ENCODE data around the gene ARID5A. TPM values are rescaled to one million over a fixed set of nuclear protein-coding genes. Genes with fewer than 3 reads are reported as not detected.

Gene ARID5A
- total and polyA plus RNA-seq, 2 of the 13 experiments (the other 11 are each of a cell fraction or from before 2014, with no cell fraction given), result 6.0 to 9.5 TPM

DNA sequence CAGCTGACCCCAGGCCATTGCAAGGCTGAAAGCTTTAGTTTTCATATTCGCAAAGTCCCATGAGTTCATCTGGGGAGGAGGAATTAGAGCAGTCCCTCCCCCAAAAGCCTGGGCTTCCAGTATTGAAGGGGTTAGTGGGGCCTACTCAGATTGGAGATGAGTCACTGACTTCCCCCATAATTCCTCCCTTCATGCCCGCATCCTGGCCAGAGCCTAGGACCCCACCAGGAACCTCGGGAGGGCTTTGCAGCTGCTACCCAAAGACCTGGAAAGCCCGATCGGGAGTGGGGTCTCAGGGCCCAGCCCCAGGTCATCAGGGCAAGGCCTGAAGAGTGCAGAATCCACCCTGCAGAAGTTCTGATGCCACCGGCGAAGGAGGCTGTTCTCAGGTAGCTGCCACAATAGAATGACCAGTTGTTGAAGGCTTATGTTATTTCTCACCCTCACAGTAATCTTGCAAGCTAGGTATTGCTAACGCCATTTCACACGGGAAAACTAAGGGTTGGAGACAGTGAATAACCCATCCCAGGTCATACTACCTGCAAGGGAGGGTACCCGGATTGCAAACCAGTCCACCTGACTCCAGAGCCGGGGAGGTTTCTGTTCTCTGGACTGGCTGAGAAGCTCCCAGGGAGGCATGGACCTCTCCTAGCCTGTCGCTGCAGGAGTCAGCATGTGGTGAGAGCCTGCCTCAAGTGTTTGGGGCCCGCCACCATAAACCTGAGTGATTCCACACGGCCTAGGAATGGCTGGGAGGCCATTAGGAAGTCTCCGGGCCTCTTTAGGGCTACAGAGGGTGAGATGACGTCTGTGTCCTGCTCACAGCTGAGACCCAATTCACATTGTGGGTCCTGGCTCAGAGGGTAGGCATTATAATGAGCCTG is 5.8 kb upstream of the ARID5A start:
- no peak overlapping the region for H3K27ac ChIP-seq (ENCODE audit: extremely low read length, insufficient read depth, low read length)
- H3K9me3 ChIP-seq (ENCODE audit: low read length), result no peaks in the 10 kb centered on the region
- H3K27me3 ChIP-seq (ENCODE audit: control insufficient read depth in 1 of 2, insufficient read depth in 2 of 2, low read length in 2 of 2), result peaks cover 24 to 84% of the 10 kb centered on the region in 2 experiments
- no peak for ATAC-seq
- intact Hi-C loops (cut with micrococcal nuclease; ENCODE audit: unreplicated experiment), result no loop called here
- WGBS (ENCODE audit: low lambda C conversion rate), result 27% methylated on average over 15 of the region's 16 CpGs
- FAIRE-seq, result no peak
- no peak overlapping the region for H3K4me3 ChIP-seq (replicated peaks in 1 of 3; ENCODE audit: insufficient read depth in 1 of 3, low read depth in 2 of 3, low read length in 3 of 3)
- TF ChIP-seq ZNF382 (CRISPR knock-in tag; IDR thresholded peaks at IDR 0.05; ENCODE audit: borderline replicate concordance), result no peak
- no peak for TF ChIP-seq FOXK1 (CRISPR knock-in tag; IDR thresholded peaks at IDR 0.05; ENCODE audit: borderline replicate concordance, low read depth)
- TF ChIP-seq KAT7 (CRISPR knock-in tag; IDR thresholded peaks at IDR 0.05; ENCODE audit: borderline replicate concordance), result no peak
- no peak for TF ChIP-seq HNRNPL (IDR thresholded peaks at IDR 0.05; ENCODE audit: low read depth, low read length)
- TF ChIP-seq KDM4B (CRISPR knock-in tag; IDR thresholded peaks at IDR 0.05), result no peak
- no peak for TF ChIP-seq ZNF724P (CRISPR knock-in tag; IDR thresholded peaks at IDR 0.05; ENCODE audit: borderline replicate concordance)
- no peak for TF ChIP-seq MYNN (CRISPR knock-in tag; IDR thresholded peaks at IDR 0.05; ENCODE audit: low read depth)
- no peak for TF ChIP-seq RAD21 (CRISPR knock-in tag; IDR thresholded peaks at IDR 0.05)
- TF ChIP-seq PHF5A (CRISPR knock-in tag; IDR thresholded peaks at IDR 0.05; ENCODE audit: low read depth, unreplicated experiment), result no peak
- TF ChIP-seq, protein P1, sequence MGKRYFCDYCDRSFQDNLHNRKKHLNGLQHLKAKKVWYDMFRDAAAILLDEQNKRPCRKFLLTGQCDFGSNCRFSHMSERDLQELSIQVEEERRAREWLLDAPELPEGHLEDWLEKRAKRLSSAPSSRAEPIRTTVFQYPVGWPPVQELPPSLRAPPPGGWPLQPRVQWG (CRISPR knock-in tag; IDR thresholded peaks at IDR 0.05; ENCODE audit: borderline replicate concordance, low read depth), result no peak
- TF ChIP-seq NAIF1 (CRISPR knock-in tag; IDR thresholded peaks at IDR 0.05; ENCODE audit: borderline replicate concordance), result no peak
- no peak for TF ChIP-seq TOE1 (CRISPR knock-in tag; IDR thresholded peaks at IDR 0.05)
- TF ChIP-seq NR3C1 (CRISPR knock-in tag; IDR thresholded peaks at IDR 0.05), result no peak
- TF ChIP-seq, protein P2, sequence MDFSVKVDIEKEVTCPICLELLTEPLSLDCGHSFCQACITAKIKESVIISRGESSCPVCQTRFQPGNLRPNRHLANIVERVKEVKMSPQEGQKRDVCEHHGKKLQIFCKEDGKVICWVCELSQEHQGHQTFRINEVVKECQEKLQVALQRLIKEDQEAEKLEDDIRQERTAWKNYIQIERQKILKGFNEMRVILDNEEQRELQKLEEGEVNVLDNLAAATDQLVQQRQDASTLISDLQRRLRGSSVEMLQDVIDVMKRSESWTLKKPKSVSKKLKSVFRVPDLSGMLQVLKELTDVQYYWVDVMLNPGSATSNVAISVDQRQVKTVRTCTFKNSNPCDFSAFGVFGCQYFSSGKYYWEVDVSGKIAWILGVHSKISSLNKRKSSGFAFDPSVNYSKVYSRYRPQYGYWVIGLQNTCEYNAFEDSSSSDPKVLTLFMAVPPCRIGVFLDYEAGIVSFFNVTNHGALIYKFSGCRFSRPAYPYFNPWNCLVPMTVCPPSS (IDR thresholded peaks at IDR 0.05), result no peak
- TF ChIP-seq, protein P3, sequence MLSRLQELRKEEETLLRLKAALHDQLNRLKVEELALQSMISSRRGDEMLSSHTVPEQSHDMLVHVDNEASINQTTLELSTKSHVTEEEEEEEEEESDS (CRISPR knock-in tag; IDR thresholded peaks at IDR 0.05; ENCODE audit: borderline replicate concordance), result no peak
- TF ChIP-seq, protein P4, sequence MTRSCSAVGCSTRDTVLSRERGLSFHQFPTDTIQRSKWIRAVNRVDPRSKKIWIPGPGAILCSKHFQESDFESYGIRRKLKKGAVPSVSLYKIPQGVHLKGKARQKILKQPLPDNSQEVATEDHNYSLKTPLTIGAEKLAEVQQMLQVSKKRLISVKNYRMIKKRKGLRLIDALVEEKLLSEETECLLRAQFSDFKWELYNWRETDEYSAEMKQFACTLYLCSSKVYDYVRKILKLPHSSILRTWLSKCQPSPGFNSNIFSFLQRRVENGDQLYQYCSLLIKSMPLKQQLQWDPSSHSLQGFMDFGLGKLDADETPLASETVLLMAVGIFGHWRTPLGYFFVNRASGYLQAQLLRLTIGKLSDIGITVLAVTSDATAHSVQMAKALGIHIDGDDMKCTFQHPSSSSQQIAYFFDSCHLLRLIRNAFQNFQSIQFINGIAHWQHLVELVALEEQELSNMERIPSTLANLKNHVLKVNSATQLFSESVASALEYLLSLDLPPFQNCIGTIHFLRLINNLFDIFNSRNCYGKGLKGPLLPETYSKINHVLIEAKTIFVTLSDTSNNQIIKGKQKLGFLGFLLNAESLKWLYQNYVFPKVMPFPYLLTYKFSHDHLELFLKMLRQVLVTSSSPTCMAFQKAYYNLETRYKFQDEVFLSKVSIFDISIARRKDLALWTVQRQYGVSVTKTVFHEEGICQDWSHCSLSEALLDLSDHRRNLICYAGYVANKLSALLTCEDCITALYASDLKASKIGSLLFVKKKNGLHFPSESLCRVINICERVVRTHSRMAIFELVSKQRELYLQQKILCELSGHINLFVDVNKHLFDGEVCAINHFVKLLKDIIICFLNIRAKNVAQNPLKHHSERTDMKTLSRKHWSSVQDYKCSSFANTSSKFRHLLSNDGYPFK (CRISPR knock-in tag; IDR thresholded peaks at IDR 0.05; ENCODE audit: borderline replicate concordance), result no peak
- no peak for TF ChIP-seq ZNF121 (CRISPR knock-in tag; IDR thresholded peaks at IDR 0.05)
- no peak for TF ChIP-seq ZSCAN30 (CRISPR knock-in tag; IDR thresholded peaks at IDR 0.05)
- BruUV-seq (replicated peaks), result no TSS peak
- DNase-seq (ENCODE audit: low spot score), result no peak
- no peak overlapping the region for H2AFZ ChIP-seq (ENCODE audit: low read length)
- no peaks in the 10 kb centered on the region for H3K36me3 ChIP-seq (replicated peaks in 1 of 2; ENCODE audit: control insufficient read depth in 1 of 2, insufficient read depth in 2 of 2, low read length in 2 of 2)
- no peaks in the 10 kb centered on the region for H3K79me2 ChIP-seq (ENCODE audit: insufficient read depth, low read length)
- H3K9ac ChIP-seq (ENCODE audit: insufficient read depth, low read depth, low read length), result no peak overlapping the region
- in situ Hi-C loops (cut with HindIII; ENCODE audit: extremely low pct_ligation_motif_present, low pct_unique_long_range_greater_than_20kb), result no loop called here
- POLR2A ChIA-PET, result no interaction called here
- no peak overlapping the region for H3K4me2 ChIP-seq (ENCODE audit: low read depth, low read length)
- H3K4me1 ChIP-seq (ENCODE audit: insufficient read depth, low read length), result peaks cover 29% of the 10 kb centered on the region; the same call in 1 of the 2 replicates
- H4K20me1 ChIP-seq (ENCODE audit: insufficient read depth, low read length), result no peaks in the 10 kb centered on the region
- CTCF ChIA-PET (ENCODE audit: low intra/inter-chr PET ratio, low total read pairs), result no interaction called here
